Stimulated activated CD8-positive, alpha-beta memory T cell treated with anti-CD3 and anti-CD28 coated beads, Interleukin-7, amount 100 ng/mL, for 1 hour (primary cell): ENCODE results near the gene AKAP12.
"Not testable (repeated sequence)": the region's sequence is repeated elsewhere in the genome, so short reads cannot be mapped to it uniquely, and the experiment has no call there.

ENCODE experiments used
- DNase-seq, 2 donors: peaks; one replicate each; pipeline ENCODE4 v3.0.0-alpha.2; 2020; ENCODE audit warnings: low read depth in 2 of 2

The AKAP12 gene

DNA sequence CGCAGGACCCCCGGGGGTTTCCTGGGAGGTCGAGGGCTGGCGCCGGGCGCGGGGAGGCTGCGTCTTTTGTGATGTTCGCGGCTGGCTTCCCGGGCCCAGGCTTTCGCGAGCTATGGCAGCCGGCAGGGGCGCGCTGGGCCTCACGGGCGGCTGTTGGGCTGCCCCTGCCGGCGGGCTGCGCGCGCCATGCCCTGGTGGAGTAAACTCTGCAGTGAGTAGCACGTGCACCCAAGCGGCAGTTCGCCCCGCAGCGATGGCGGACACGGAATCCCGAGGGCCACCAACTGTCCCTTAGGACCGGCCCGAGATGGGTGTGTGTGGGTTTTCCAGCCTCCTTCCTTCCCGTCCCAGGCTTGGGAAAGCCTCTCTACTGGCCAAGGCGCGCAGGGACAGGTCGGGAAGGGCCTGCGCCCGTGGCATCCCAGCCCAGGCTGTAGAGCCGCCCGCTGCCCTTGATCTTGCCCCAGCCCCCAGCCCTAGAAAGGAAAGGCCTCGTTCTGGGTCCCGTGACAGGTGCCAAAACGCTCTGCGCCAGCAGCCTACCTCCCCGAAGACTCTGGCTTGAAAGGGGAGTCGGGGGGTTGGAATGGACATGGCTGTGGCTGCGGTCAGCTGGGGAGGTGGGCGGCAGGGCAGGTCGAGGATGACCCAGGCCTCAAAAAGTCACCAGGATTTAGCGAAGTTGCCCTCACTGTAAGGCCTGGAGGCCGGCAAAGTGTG lies 101.9 kb downstream of the AKAP12 start:
- DNase-seq = no peak

- not testable (repeated sequence) for DNase-seq
Measured at GRCh38 chr6:151342750-151343149, 103.0 kb downstream of the AKAP12 start.

GRCh38 chr6:151349651-151350270 lies 110.0 kb downstream of the AKAP12 start:
- DNase-seq = no peak

DNA sequence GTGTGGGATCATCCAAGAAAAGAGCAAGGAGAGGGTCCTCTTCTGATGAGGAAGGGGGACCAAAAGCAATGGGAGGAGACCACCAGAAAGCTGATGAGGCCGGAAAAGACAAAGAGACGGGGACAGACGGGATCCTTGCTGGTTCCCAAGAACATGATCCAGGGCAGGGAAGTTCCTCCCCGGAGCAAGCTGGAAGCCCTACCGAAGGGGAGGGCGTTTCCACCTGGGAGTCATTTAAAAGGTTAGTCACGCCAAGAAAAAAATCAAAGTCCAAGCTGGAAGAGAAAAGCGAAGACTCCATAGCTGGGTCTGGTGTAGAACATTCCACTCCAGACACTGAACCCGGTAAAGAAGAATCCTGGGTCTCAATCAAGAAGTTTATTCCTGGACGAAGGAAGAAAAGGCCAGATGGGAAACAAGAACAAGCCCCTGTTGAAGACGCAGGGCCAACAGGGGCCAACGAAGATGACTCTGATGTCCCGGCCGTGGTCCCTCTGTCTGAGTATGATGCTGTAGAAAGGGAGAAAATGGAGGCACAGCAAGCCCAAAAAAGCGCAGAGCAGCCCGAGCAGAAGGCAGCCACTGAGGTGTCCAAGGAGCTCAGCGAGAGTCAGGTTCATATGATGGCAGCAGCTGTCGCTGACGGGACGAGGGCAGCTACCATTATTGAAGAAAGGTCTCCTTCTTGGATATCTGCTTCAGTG lies 110.8 kb downstream of the AKAP12 start:
- DNase-seq = no peak

- no peak for DNase-seq
Measured at GRCh38 chr6:151351146-151351700, 111.5 kb downstream of the AKAP12 start.

- no peak for DNase-seq
Measured at GRCh38 chr6:151351731-151352130, 112.0 kb downstream of the AKAP12 start.

DNA sequence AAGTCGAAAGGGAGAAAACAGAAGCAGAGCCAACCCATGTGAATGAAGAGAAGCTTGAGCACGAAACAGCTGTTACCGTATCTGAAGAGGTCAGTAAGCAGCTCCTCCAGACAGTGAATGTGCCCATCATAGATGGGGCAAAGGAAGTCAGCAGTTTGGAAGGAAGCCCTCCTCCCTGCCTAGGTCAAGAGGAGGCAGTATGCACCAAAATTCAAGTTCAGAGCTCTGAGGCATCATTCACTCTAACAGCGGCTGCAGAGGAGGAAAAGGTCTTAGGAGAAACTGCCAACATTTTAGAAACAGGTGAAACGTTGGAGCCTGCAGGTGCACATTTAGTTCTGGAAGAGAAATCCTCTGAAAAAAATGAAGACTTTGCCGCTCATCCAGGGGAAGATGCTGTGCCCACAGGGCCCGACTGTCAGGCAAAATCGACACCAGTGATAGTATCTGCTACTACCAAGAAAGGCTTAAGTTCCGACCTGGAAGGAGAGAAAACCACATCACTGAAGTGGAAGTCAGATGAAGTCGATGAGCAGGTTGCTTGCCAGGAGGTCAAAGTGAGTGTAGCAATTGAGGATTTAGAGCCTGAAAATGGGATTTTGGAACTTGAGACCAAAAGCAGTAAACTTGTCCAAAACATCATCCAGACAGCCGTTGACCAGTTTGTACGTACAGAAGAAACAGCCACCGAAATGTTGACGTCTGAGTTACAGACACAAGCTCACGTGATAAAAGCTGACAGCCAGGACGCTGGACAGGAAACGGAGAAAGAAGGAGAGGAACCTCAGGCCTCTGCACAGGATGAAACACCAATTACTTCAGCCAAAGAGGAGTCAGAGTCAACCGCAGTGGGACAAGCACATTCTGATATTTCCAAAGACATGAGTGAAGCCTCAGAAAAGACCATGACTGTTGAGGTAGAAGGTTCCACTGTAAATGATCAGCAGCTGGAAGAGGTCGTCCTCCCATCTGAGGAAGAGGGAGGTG lies 112.9 kb downstream of the AKAP12 start:
- DNase-seq = no peak

GRCh38 chr6:151353795-151354194 lies 114.0 kb downstream of the AKAP12 start:
- no peak for DNase-seq

- not testable (repeated sequence) for DNase-seq
Measured at GRCh38 chr6:151356983-151357382, 117.2 kb downstream of the AKAP12 start.

DNA sequence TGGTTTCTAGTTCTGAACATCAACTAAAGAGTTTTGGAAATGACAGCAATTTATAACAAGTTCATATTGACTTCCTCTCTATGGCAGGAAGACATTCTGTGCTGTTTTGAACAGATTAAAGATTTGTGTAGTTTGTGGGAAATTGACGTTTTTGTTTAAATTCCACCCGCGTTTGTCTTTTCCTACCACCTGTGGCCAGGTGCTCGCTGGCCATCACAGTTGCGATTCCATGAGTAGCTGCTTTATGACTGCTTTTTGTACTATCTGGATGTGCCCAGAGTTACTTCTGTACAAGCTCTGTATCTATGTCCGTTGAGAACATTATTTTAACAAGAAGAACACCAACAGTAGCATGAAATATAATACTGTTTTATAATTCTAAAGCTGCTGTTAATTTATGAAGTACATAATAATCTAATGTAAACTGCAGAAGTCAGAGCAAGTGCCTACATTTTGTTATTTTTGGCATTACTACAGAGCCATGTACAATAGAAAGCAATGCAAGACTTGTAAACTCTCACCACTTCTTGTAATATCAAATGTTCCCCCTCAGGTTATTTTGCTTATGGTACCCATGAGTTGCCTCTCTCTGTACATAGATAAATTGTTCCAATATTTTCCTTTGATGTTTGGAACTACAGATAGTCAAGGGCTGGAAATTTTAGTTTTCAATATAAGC lies 118.1 kb downstream of the AKAP12 start:
- no peak for DNase-seq

GRCh38 chr6:151358475-151358874 lies 118.7 kb downstream of the AKAP12 start:
- no peak for DNase-seq

- DNase-seq = no peak
Measured at GRCh38 chr6:151359486-151359885, 119.7 kb downstream of the AKAP12 start.

DNA sequence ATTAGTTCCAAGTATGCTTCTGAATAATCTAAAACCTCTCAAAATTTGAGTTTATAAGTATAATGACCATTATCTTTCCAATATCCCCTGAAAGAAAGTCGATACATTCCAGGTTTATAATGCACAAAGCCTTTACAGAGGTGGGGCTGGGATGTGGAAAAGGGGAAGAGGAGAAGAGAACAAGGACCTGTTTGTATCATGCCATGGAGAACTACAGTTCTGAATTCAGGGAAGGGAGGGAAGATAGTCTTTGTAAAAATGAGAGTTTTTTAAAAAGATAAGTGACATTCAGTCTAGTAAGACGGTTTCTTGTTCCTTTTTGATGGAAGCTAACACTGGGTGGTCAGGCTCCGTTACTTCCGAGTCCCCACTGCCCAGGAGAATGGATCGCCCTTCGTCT lies 125.5 kb downstream of the AKAP12 start:
- no peak for DNase-seq

- DNase-seq = no peak
Measured at GRCh38 chr6:151370509-151371078, 130.8 kb downstream of the AKAP12 start.

GRCh38 chr6:151372164-151372563 lies 132.4 kb downstream of the AKAP12 start:
- DNase-seq = no peak

DNA sequence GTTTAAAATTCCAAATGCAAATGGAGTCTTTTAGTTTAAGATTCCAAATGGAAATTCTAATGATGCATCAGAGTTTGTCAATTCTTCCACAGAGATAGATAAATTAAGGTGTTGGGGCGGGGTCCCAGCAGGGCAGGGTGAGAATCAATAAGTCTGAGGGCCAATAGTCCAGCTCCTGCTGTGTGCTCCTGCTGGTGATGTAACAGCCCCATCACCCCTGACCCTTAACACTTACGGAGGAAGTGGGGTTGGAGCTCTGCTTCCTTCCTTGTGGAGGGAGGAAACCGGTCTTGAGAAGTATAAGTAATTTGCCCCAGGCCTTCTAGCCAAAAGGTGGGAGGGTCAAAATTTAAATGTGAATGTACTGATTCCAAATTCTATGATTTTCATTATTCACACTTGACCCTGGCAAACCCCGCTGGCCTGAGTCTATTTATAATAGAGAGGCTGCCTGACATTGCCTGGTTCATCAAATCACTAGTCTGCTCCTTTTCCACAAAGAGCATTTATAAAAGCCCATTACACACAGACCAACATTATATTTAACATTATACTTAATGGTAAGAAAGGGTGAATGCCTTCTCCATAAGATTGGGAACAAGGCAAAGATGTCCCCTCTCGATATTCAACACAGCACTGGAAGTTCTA lies 134.4 kb downstream of the AKAP12 start:
- DNase-seq = no peak

GRCh38 chr6:151375833-151376232 lies 136.1 kb downstream of the AKAP12 start:
- no peak for DNase-seq

DNA sequence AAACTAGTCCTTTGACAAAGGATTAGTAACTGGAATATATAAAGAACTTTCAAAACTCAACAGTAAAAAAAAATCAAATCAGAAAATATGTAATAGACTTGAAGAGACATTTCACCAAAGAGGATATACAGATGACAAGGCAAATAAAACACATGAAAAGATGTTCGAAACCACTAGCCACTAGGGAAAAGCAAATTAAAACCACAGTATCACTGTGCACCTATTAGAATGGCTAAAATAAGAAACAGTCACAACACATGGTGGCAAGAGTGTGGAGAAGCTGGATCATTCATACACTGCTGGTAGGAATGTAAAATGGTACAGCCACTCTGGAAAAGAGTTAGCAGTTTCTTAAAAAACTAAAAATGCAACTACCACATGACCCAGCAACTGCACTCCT lies 136.7 kb downstream of the AKAP12 start:
- DNase-seq = no peak

- no peak for DNase-seq
Measured at GRCh38 chr6:151377095-151377494, 137.3 kb downstream of the AKAP12 start.
